GM12865 (cell line): ENCODE results near the gene ARHGAP9.

ENCODE experiments used
- DNase-seq: peaks from one replicate; pipeline ENCODE4 v3.0.0; 2010; ENCODE audit warnings: low read depth
- H3K4me3 ChIP-seq: 2 replicates; pipeline ENCODE4 v1.5.1; 2011; ENCODE audit warnings: mild to moderate bottlenecking, low read depth, low read length, control low read depth
- TF ChIP-seq, protein P1 (sequence below): IDR thresholded peaks from 2 replicates; pipeline ENCODE4 v1.5.1; 2011; ENCODE audit warnings: low read length, control low read depth, low read depth, inconsistent platforms; ENCODE audit not compliant: insufficient read depth; ENCODE audit errors: missing control alignments

The ARHGAP9 gene

DNA sequence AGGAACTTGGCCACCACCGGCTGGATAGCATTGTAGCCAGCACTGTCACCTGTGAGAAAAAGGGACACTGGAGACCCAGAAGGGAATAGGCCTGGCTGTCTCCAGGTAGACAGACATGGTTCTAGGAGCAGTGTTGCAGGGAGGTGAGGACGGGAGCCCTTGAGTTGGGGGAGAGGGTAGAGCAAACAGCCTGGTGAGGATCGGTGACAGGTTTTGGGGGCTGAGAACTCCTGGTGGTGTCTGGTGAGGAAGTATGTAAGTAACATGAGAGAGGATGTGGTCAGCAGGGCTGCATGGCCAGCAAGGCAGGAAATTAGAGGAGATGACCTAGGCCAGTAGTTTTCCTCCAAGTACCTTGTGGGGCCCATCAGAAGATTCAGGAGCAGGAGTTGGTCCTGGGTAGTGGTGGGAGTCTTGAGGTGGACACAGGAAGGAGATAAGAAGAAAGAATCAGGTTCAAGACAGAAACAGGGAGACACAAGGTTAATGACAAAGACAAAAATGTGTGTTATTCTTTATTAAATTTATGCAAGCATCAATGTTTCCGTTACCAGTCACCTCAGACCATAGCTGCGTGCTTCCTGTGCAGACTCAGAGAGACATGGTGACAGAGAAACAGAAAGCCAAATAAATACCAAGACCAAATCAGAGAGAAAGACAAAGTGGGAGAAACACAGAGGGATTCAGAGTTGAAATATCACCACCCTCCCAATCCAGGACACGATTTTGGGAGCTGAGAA is at the start of gene ARHGAP9:
Gene ARHGAP9, minus strand, starts transcription at position 491 of the 740 bp plus-strand sequence. Its CDS starts 460 bp downstream, at position 31.
- TF ChIP-seq, protein P1, sequence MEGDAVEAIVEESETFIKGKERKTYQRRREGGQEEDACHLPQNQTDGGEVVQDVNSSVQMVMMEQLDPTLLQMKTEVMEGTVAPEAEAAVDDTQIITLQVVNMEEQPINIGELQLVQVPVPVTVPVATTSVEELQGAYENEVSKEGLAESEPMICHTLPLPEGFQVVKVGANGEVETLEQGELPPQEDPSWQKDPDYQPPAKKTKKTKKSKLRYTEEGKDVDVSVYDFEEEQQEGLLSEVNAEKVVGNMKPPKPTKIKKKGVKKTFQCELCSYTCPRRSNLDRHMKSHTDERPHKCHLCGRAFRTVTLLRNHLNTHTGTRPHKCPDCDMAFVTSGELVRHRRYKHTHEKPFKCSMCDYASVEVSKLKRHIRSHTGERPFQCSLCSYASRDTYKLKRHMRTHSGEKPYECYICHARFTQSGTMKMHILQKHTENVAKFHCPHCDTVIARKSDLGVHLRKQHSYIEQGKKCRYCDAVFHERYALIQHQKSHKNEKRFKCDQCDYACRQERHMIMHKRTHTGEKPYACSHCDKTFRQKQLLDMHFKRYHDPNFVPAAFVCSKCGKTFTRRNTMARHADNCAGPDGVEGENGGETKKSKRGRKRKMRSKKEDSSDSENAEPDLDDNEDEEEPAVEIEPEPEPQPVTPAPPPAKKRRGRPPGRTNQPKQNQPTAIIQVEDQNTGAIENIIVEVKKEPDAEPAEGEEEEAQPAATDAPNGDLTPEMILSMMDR, result no peak
- peak; percentile 84 for DNase-seq
- H3K4me3 ChIP-seq, result peak within 1 kb of the TSS; percentile 69

DNA sequence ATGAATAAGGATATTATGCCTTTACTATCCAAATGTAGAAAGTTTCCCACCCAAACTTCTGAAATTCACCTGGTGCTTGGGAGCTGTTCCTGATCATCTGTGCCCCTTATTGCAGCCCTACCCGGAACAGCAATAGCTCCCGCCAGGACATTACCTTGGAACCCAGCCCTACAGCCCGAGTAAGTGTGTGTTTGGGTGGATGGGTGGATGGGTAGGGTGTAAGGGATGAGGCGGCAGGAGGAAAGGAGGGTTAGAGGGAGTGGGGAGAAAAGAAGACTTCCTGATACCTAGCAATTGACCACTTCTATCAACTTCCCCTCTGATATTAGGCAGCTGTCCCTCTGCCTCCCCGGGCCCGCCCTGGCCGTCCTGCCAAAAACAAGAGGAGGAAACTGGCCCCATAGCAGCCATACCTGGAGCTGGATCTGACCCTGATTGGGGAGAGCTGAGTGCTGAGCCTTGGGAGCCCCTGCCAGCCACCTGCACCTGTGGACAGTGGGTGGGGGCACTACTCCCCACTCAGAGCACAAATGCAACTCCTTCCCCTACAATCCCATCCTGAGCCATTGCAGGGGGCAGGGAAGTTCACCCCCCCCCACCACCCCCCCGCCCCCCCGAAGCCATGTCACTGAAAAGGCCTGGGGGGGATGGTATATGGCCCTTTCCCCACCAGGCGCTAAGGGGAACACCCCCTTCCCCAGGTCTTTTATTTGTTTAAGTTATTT is 49.3 kb upstream of the ARHGAP9 start:
- H3K4me3 ChIP-seq, result no peak overlapping the region
- no peak for DNase-seq
- TF ChIP-seq, protein P1, result no peak

DNA sequence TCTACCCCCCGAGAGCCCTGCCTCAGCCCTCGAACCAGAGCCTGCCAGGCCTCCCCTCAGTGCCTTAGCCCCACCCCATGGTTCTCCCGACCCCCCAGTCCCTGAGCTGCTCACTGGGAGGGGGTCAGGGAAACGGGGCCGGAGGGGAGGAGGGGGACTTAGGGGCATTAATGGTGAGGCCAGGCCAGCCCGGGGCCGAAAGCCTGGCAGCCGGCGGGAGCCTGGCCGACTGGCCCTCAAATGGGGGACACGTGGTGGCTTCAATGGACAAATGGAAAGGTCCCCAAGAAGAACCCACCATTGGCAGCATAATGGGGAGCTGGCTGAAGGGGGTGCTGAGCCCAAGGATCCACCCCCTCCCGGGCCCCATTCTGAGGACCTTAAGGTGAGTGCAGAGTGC is 48.5 kb upstream of the ARHGAP9 start:
- TF ChIP-seq, protein P1, result no peak
- H3K4me3 ChIP-seq, result no peak overlapping the region
- no peak for DNase-seq

DNA sequence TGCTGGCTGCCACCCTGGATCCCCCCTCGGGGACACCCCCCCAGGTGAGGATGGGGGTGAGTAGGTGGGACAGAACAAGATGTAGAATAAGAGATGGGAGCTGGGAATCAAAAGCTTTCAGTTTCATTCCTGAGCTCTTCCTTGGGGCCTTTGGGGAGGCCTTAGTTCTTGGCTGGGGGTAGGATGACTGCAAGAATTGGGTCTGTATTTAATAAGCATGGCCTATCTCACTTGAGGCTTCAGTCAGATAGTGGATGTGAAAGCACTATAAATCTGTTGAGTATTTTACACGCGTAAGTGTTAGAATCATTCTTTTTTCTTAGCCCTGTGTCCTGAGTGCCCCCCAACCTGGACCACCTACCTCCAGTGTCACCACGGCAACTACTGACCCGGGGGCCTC is 47.5 kb upstream of the ARHGAP9 start:
- no peak for DNase-seq
- TF ChIP-seq, protein P1, result no peak
- H3K4me3 ChIP-seq, result no peak overlapping the region

DNA sequence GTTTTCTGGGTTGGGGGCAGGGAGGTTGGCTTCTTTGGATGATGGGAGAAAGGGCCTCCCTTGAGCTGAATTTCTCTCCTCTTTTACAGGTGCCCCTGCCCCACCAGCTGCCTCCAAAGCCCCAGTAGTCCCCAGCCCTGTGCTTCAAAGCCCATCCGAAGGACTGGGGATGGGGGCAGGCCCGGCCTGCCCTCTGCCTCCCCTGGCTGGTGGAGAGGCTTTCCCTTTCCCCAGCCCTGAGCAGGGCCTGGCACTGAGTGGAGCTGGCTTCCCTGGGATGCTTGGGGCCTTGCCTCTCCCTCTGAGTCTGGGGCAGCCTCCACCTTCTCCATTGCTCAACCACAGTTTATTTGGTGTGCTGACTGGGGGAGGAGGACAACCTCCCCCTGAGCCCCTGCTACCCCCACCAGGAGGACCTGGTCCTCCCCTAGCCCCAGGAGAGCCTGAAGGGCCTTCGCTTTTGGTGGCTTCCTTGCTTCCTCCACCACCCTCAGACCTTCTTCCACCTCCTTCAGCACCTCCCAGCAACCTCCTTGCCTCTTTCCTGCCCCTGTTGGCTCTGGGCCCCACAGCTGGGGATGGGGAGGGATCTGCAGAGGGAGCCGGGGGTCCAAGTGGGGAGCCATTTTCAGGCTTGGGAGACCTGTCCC is 46.9 kb upstream of the ARHGAP9 start:
- DNase-seq, result no peak
- TF ChIP-seq, protein P1, result no peak
- H3K4me3 ChIP-seq, result no peak overlapping the region

DNA sequence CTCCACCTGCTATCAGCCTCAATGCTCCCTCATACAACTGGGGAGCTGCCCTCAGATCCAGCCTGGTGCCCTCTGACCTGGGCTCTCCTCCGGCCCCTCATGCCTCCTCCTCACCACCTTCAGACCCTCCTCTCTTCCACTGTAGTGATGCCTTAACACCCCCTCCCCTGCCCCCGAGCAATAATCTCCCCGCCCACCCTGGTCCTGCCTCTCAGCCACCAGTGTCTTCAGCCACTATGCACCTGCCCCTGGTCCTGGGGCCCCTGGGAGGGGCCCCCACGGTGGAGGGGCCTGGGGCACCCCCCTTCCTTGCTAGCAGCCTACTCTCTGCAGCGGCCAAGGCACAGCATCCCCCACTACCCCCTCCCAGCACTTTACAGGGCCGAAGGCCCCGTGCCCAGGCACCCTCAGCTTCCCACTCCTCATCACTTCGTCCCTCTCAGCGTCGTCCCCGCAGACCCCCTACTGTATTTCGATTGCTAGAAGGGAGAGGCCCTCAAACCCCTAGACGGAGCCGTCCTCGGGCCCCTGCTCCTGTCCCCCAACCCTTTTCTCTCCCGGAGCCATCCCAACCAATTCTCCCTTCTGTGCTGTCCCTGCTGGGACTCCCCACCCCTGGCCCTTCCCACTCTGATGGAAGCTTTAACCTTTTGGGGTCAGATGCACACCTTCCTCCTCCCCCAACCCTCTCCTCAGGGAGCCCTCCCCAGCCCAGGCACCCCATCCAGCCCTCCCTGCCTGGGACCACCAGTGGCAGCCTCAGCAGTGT is 46.1 kb upstream of the ARHGAP9 start:
- no peak for DNase-seq

More for the DNA sequence above, 46.1 kb upstream of the ARHGAP9 start:
- H3K4me3 ChIP-seq, result no peak overlapping the region
- TF ChIP-seq, protein P1, result no peak
